HG03025 (cell line): ENCODE data around the gene GCSAML.
"Not testable (repeated sequence)": the region's sequence is repeated elsewhere in the genome, so short reads cannot be mapped to it uniquely, and the experiment has no call there.

Source experiments
- ATAC-seq: cut with Tn5 transposase; IDR thresholded peaks from one replicate; pipeline ENCODE4 v1.9.1; 2021; ENCODE audit warnings: mild to moderate bottlenecking, moderate library complexity; ENCODE audit not compliant: unreplicated experiment, low FRiP score

The GCSAML gene

GRCh38 chr1:247548769-247549182, at the start of gene GCSAML:
GCSAML (plus strand) TSS chr1:247549134; CDS start chr1:247549192, 58 bp downstream.
- ATAC-seq = no peak

GRCh38 chr1:247500865-247501264, 48.1 kb upstream of the GCSAML start:
- no peak for ATAC-seq

GRCh38 chr1:247506831-247507230, 42.1 kb upstream of the GCSAML start:
- no peak for ATAC-seq

- no peak for ATAC-seq
Measured at GRCh38 chr1:247517795-247518612, 30.9 kb upstream of the GCSAML start.

GRCh38 chr1:247518613-247518891, 30.4 kb upstream of the GCSAML start:
- no peak for ATAC-seq

GRCh38 chr1:247521886-247522285, 27.0 kb upstream of the GCSAML start:
- not testable (repeated sequence) for ATAC-seq

GRCh38 chr1:247528812-247529474, 20.0 kb upstream of the GCSAML start:
- ATAC-seq = no peak

- no peak for ATAC-seq
Measured at GRCh38 chr1:247529771-247530355, 19.1 kb upstream of the GCSAML start.

GRCh38 chr1:247530785-247531184, 18.1 kb upstream of the GCSAML start:
- no peak for ATAC-seq

- no peak for ATAC-seq
Measured at GRCh38 chr1:247531937-247532336, 17.0 kb upstream of the GCSAML start.

GRCh38 chr1:247535402-247535801, 13.5 kb upstream of the GCSAML start:
- no peak for ATAC-seq

- ATAC-seq = no peak
Measured at GRCh38 chr1:247536340-247536739, 12.6 kb upstream of the GCSAML start, which contains the start of gene OR2C3. OR2C3 (minus strand) TSS chr1:247536440; CDS start chr1:247532511, 3,929 bp downstream.

GRCh38 chr1:247538561-247538960, 10.4 kb upstream of the GCSAML start:
- ATAC-seq = no peak

GRCh38 chr1:247539215-247539614, 9.7 kb upstream of the GCSAML start:
- no peak for ATAC-seq

- no peak for ATAC-seq
Measured at GRCh38 chr1:247540581-247540980, 8.4 kb upstream of the GCSAML start.

GRCh38 chr1:247542811-247543210, 6.1 kb upstream of the GCSAML start:
- no peak for ATAC-seq

- ATAC-seq = no peak
Measured at GRCh38 chr1:247548092-247548491, 842 bp upstream of the GCSAML start.

GRCh38 chr1:247551721-247552120, 2.8 kb downstream of the GCSAML start:
- no peak for ATAC-seq

GRCh38 chr1:247552231-247552630, 3.3 kb downstream of the GCSAML start:
- no peak for ATAC-seq

GRCh38 chr1:247557926-247558674, 9.2 kb downstream of the GCSAML start:
- no peak for ATAC-seq

- no peak for ATAC-seq
Measured at GRCh38 chr1:247561711-247562110, 12.8 kb downstream of the GCSAML start.
